ENCODE results near the gene COMT.

COMT gene

DNA sequence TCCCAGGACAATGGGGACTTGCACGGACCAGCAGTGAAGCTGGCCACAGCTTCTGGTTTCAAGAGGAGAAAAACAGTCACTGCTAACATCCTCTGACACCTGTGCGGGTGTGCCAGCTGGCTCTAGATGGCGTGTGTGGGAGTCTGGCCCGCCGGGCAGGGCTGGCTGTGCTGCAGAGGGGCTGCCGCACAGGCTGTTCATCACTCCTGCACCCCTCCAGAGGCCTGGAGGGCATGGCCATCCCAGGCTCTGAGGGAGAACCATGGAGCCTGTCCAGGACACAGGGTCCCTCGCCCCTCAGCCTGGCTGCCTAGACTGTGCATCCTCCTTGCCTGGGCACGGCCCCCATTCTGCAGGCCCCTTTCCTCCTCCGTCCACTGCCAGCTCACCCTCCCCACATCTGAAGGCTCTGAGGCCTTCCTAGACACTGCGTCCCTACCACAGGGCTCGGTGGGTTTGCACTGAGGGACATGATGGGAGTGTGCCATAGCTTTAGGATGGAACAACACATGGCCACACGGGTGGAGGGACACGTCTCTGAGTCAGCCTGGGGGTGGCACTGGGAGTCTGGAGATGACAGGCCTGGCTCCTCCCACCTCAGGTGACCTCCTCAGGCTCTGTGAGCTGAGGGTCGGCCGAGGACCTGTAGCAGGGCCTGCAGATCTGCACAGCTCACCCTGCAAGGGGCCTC, 44.8 kb upstream of the COMT start:
- Histone ChIP-seq H3K4me3 (ENCODE audit: low read depth, low read length) (no peak overlapping the region), H3K27ac (no peak overlapping the region), H3K36me3 (replicated peaks) (peaks cover 3% of the 10 kb centered on the region), H3K27me3 (replicated peaks) (no peaks in the 10 kb centered on the region)
- in situ Hi-C loops (cut with HindIII; ENCODE audit: low pct_ligation_motif_present, low sequenced_read_pairs) = no loop called here
- DNase-seq = no peak
- TF ChIP-seq, protein P1, sequence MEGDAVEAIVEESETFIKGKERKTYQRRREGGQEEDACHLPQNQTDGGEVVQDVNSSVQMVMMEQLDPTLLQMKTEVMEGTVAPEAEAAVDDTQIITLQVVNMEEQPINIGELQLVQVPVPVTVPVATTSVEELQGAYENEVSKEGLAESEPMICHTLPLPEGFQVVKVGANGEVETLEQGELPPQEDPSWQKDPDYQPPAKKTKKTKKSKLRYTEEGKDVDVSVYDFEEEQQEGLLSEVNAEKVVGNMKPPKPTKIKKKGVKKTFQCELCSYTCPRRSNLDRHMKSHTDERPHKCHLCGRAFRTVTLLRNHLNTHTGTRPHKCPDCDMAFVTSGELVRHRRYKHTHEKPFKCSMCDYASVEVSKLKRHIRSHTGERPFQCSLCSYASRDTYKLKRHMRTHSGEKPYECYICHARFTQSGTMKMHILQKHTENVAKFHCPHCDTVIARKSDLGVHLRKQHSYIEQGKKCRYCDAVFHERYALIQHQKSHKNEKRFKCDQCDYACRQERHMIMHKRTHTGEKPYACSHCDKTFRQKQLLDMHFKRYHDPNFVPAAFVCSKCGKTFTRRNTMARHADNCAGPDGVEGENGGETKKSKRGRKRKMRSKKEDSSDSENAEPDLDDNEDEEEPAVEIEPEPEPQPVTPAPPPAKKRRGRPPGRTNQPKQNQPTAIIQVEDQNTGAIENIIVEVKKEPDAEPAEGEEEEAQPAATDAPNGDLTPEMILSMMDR (IDR thresholded peaks at IDR 0.05; ENCODE audit: low read depth, low read length, missing control alignments) = no peak

GRCh38 chr22:19897726-19898125, 43.8 kb upstream of the COMT start:
- TF ChIP-seq, protein P1 (IDR thresholded peaks at IDR 0.05; ENCODE audit: low read depth, low read length, missing control alignments) = no peak
- H3K27me3 ChIP-seq (replicated peaks) = no peaks in the 10 kb centered on the region
- H3K4me3 ChIP-seq (ENCODE audit: low read depth, low read length) = no peak overlapping the region
- in situ Hi-C loops (cut with HindIII; ENCODE audit: low pct_ligation_motif_present, low sequenced_read_pairs) = no loop called here
- no peak overlapping the region for H3K27ac ChIP-seq
- no peak for DNase-seq
- peaks cover 3% of the 10 kb centered on the region for H3K36me3 ChIP-seq (replicated peaks)

- H3K27me3 ChIP-seq (replicated peaks) = no peaks in the 10 kb centered on the region
- no peak overlapping the region for H3K4me3 ChIP-seq (ENCODE audit: low read depth, low read length)
- TF ChIP-seq, protein P1 (IDR thresholded peaks at IDR 0.05; ENCODE audit: low read depth, low read length, missing control alignments) = no peak
- peaks cover 3% of the 10 kb centered on the region for H3K36me3 ChIP-seq (replicated peaks)
- in situ Hi-C loops (cut with HindIII; ENCODE audit: low pct_ligation_motif_present, low sequenced_read_pairs) = no loop called here
- no peak for DNase-seq
- no peak overlapping the region for H3K27ac ChIP-seq
These were observed 43.4 kb upstream of the COMT start for GRCh38 chr22:19898145-19898544.

- no peak for DNase-seq
- in situ Hi-C loops (cut with HindIII; ENCODE audit: low pct_ligation_motif_present, low sequenced_read_pairs) = no loop called here
- H3K4me3 ChIP-seq (ENCODE audit: low read depth, low read length) = no peak overlapping the region
- no peak overlapping the region for H3K27ac ChIP-seq
- H3K27me3 ChIP-seq (replicated peaks) = no peaks in the 10 kb centered on the region
- peaks cover under 1% of the 10 kb centered on the region for H3K36me3 ChIP-seq (replicated peaks)
- TF ChIP-seq, protein P1 (IDR thresholded peaks at IDR 0.05; ENCODE audit: low read depth, low read length, missing control alignments) = no peak
These were observed 42.6 kb upstream of the COMT start for GRCh38 chr22:19898831-19899567.

DNA sequence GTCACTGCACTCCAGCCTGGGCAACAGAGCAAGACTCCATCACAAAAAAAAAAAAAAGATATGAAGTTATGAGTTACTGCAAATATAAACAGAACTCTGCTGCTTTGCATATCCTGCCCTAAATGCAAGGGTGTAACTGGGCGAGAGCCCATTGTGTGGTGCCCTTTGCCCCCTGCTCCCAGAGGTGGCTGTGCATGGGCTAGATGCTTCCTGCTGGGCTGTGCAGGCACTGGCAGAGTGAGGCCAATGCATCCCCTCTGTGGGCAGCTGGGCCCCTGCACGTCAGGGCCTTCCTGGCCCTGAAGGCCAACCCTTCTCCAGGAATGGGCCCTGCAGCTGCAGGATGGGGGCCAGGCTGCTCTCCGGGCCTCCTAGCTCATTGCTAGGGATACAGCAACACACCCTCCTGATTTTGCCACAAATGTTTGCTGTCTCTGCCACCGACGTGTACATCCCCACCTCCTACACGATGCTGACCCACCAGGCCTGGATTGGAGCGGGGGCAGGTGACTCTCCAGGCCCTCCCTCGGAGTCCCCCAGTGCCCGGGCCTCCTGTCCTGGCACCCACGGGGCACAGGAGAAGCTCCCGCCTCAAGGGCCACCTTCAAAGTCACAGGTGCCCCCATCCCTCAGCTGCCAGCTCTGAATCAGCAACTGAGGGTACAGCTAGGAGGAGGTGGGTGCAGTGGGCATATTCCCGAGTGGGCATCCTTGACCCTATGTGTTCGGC, 40.7 kb upstream of the COMT start:
- TF ChIP-seq, protein P1 (IDR thresholded peaks at IDR 0.05; ENCODE audit: low read depth, low read length, missing control alignments) = no peak
- Histone ChIP-seq H3K36me3 (replicated peaks) (no peaks in the 10 kb centered on the region), H3K27me3 (replicated peaks) (no peaks in the 10 kb centered on the region), H3K27ac (no peak overlapping the region), H3K4me3 (ENCODE audit: low read depth, low read length) (no peak overlapping the region)
- in situ Hi-C loops (cut with HindIII; ENCODE audit: low pct_ligation_motif_present, low sequenced_read_pairs) = no loop called here
- no peak for DNase-seq

All from brain microvascular endothelial cell (primary cell).